Measurements from ENCODE around the gene GLYATL2.

Gene GLYATL2

GRCh38 chr11:58796333-58796732, 48.2 kb downstream of the GLYATL2 start:
- DNase-seq: no peak

- peak; percentile 39 to 47 for DNase-seq
Observed at GRCh38 chr11:58788355-58789023, 56.0 kb downstream of the GLYATL2 start.

- DNase-seq: no peak
Observed at GRCh38 chr11:58787903-58788302, 56.6 kb downstream of the GLYATL2 start.

- DNase-seq: no peak
Observed at GRCh38 chr11:58786693-58787092, 57.8 kb downstream of the GLYATL2 start.

- DNase-seq: no peak
Observed at GRCh38 chr11:58784995-58785394, 59.5 kb downstream of the GLYATL2 start.
